KOPT-K1 (cell line): ENCODE results near the gene HBS1L.

ENCODE experiments used
- H3K27ac ChIP-seq: fragments of 200-600 bp; sonication (generic); 2 replicates; pipeline ENCODE4 v1.5.1; 2016; ENCODE audit warnings: antibody characterized with exemption, mild to moderate bottlenecking, low read depth, low read length; ENCODE audit not compliant: poor library complexity, severe bottlenecking
- H3K36me3 ChIP-seq: fragments of 200-600 bp; sonication (generic); 2 replicates; pipeline ENCODE4 v1.5.1; 2017; ENCODE audit warnings: antibody characterized with exemption, mild to moderate bottlenecking, low read length, moderate library complexity; ENCODE audit not compliant: insufficient read depth
- H3K9me3 ChIP-seq: fragments of 200-600 bp; sonication (generic); 2 replicates; pipeline ENCODE4 v1.5.1; 2017; ENCODE audit warnings: antibody characterized with exemption, low read length, mild to moderate bottlenecking; ENCODE audit not compliant: insufficient read depth, poor library complexity, severe bottlenecking

Gene HBS1L

DNA sequence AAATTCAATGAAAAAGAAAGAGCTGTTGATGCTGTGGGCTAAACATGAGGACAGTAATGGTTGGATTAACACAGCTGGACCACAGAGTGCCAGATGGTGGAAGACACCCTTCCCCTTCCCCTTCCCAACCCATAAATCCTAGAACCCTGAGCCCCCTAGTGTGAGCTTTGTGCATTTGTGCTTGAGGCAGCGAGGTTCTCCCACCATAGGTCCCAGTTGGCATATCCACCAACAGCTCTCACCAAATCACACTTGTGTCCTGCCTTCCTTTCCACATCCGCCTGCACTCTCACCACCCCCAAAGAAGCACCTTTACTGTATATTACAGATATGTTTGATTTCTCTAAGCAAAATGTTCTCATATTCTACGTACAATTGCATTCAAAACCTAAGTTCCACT is 32.8 kb upstream of the HBS1L start:
- Histone ChIP-seq H3K27ac (peak overlapping the region; percentile 94), H3K9me3 (peaks cover 6% of the 10 kb centered on the region), H3K36me3 (no peaks in the 10 kb centered on the region)

DNA sequence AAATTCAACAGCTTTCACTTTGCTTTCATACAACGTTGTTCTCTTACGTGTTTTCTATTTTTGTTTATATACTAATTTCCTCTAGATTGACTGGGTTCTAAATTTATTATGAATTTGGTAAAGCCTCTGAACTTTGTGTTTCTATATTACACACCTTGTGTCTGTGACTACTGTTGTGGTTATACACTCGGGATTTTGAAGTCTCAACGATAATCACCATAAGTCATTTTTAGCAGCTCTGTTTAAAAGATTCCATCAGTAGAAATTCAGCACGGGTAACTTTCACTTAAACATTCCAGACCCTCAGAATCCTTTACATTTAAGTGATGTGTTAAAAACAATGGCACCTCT is 31.8 kb upstream of the HBS1L start:
- Histone ChIP-seq H3K36me3 (no peaks in the 10 kb centered on the region), H3K9me3 (peaks cover 16% of the 10 kb centered on the region), H3K27ac (peak overlapping the region; percentile 94)

DNA sequence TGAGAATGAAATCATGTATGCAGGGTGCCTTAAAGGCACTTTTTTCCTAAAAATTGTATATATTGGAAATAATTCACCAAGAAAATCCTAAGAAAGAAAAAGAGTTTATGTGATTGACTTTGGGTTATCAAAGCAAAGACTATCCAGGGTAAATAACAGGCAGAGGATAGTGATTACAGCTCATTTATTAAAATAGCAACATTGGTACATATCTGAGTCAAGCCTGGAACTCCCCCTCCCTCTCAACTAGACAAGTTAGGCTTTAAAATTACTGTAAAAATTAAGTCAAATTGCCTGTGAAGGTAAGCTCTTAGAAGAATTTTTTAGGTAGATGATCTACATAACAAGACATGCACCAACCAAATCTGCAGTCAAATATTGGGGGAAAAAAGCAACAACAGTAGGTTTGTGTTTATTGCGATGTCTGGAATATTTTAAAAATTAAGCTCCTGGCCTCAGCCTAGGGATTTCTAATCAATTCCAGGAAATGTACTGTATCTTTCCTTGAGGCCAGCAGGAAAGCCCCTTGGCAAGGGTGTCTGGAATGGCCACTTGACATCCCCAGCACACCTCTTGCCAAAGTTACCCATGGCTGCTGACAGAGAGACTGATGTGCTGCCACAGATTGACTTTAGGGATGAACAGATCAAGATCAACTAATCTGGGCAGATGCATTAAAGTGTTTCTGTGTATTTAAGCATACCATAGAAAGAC is 31.2 kb upstream of the HBS1L start:
- H3K9me3 ChIP-seq, result peaks cover 19% of the 10 kb centered on the region
- H3K27ac ChIP-seq, result peak overlapping the region; percentile 94
- no peaks in the 10 kb centered on the region for H3K36me3 ChIP-seq

DNA sequence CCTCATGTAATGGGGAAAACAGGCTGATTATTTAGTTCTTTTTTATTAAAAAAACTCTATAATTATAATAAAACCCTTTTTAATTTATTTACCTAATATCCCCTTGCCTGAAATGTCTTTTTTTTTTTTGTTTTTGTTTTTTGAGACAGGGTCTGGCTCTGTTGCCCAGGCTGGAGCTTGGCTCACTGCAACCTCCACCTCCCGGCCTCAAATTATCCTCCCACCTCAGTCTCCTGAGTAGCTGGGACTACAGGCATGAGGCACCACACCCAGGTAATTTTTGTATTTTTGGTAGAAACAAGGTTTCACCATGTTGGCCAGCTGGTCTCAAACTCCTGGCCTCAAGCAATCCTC is 30.3 kb upstream of the HBS1L start:
- peak overlapping the region; percentile 94 for H3K27ac ChIP-seq

DNA sequence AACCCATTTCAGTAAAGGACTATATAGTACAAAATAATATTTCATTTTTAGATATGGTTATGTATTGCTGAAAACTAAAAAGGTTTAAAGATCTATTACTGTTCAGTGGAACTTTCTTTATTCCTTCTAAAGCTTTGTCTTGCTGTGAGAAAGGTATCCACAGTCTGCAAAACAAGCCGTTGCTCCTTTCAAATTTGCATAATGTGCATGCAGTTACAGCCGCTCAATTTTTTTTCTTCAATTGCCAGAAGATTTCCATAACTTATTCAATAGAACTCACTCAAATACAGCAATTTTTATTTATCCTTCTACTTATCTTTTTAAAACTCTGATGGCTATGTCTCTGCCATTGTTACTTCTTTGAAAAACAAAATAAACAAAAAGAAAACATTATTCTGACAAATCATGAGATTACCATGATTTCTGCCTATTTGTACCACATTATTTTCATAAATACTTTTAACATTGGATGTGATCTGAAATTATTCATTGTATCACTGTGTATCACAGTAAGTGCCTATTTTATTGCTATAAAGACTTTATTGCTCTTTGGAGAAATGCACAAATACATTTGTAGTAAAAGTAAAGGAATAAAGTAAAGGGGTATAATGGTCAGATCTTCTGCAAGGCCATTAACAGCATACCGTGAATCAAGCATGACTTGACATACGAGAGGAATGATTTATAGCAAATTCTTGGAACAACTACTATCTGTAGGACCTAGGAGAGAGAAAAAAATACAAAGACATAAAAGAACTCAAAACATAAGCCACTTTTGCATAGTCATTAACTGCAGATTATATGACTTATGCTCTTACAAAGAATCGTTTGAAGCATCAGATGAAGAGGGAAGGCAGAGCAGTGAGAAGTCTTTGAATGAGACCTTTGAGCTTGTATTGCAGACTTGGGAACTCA is 29.6 kb upstream of the HBS1L start:
- Histone ChIP-seq H3K27ac (peak overlapping the region; percentile 94), H3K36me3 (no peaks in the 10 kb centered on the region), H3K9me3 (peaks cover 19% of the 10 kb centered on the region)

More for the DNA sequence above, 30.3 kb upstream of the HBS1L start:
- Histone ChIP-seq H3K36me3 (no peaks in the 10 kb centered on the region), H3K9me3 (peaks cover 19% of the 10 kb centered on the region)

DNA sequence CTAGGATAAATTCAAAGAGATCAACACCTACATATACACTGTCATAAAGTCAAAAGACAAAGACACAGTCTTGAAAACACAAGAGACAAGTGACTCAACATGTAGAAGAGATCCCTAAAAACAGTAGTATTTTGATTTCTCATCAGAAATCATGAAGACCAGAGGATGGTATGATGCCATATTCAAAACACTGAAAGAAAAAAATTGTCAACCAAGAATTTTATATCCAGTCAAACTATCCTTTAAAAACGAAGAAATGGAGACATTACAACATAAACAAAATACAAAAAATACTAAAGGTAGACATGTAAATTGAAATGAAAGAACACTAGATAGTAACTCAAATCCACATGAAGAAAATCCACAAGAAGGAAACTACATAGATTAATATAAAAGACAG is 27.3 kb upstream of the HBS1L start:
- H3K36me3 ChIP-seq, result no peaks in the 10 kb centered on the region
- peaks cover 19% of the 10 kb centered on the region for H3K9me3 ChIP-seq
- no peak overlapping the region for H3K27ac ChIP-seq

DNA sequence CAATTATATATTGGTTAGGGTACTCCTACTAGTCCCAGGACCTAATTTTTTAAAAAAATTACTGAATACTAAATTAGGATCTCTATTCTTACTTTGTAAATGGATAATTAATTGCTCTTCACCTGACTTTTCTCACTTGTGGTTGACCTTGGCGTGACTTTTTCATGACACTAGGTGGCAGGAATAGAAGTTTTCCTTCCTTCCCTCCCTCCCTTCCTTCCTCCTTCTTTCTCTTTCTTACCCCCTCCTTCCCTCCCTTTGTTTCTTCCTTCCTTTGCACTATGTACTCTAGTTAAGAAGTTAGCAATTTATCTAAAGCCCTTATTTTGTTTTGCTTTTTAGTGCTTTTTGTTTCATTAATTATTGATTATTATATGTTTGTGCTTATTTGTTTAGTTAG is 20.4 kb upstream of the HBS1L start:
- no peaks in the 10 kb centered on the region for H3K9me3 ChIP-seq
- no peaks in the 10 kb centered on the region for H3K36me3 ChIP-seq
- H3K27ac ChIP-seq, result peak overlapping the region; percentile 50

DNA sequence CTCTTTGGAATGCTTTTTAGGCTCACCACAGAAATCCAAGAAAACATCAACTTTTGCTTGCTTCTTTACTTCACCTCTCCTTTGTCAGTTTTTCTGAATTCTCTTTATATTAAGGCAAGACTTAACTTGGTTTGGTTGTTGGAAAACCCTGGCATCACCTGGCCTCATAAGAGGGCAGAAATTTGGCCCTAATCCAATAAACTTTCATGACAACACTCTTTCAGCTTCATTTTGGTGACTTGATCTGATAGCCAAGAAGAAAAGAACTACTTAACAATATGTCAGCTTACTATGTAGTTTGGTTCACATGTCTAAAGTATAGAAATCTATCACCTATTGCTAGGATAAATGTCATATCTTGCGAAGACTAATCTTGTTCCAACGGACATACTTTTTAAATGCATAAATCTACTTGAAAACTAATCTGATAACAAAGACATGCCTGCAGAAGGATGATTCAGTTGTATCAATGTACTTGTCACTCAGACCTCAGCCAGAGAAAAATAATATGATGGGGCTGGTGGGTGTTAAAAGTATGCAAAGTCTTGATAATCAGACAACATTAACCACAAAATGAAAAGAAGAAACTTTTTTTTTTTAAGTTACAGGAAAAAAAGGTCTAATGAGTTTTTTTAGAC is 19.3 kb upstream of the HBS1L start:
- peak overlapping the region; percentile 50 for H3K27ac ChIP-seq
- no peaks in the 10 kb centered on the region for H3K9me3 ChIP-seq
- H3K36me3 ChIP-seq, result no peaks in the 10 kb centered on the region

DNA sequence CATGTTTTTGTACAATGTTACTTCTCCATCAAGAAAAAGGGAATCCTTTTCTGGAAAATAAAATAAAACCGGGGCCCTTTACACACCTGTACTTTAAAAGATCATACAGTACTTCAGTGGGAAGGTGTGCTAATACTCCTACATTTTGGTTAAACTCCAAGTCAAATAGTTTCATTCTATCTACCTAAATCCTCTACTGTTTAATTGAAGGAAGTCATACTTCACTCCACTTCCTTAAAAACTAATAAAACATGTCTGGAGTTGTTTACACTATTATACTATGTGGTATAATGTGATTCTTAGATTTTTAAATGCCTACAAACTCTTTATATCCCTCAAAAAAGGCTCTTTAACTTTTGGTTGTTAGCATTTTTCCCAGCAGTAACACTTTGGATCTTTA is 18.6 kb upstream of the HBS1L start:
- no peaks in the 10 kb centered on the region for H3K9me3 ChIP-seq
- H3K27ac ChIP-seq, result peak overlapping the region; percentile 50
- H3K36me3 ChIP-seq, result no peaks in the 10 kb centered on the region

DNA sequence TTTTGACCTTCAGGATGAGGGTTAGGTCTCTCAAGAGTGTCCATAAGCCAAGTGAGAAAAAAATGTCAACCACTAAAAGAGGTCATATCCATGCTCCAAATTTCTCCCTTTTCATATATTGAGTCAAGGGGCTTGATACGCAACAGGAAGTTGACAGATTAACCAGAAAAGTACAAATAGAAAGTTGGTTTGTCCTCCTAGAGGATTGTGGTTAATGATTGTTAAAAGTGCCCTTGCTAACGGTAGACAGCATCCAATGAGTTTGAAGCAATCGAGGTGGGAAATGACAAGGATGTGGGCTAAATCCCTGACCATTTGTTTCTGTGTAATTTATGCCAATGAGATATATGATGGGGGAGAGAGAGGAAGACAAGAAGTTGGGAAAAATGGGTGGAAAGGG is 18.1 kb upstream of the HBS1L start:
- Histone ChIP-seq H3K27ac (peak overlapping the region; percentile 18), H3K36me3 (no peaks in the 10 kb centered on the region), H3K9me3 (no peaks in the 10 kb centered on the region)

DNA sequence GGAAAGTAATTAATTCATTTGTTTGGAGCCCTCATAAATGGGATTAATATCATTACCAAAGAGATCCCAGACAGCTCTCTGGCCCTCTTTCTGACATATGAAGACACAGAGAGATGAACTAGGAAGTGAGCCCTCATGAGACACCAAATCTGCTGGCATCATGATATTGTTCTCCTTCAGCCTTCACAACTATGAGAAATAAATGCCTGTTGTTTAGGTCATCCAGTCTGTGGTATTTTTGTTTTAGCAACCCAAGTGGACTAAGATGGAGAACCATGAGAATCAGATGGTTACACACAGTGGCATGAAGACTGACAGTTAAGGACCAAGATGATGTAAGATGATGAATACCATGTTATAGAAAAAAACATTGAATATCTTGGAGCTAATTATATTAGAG is 16.9 kb upstream of the HBS1L start:
- H3K36me3 ChIP-seq, result no peaks in the 10 kb centered on the region
- no peak overlapping the region for H3K27ac ChIP-seq
- H3K9me3 ChIP-seq, result no peaks in the 10 kb centered on the region

DNA sequence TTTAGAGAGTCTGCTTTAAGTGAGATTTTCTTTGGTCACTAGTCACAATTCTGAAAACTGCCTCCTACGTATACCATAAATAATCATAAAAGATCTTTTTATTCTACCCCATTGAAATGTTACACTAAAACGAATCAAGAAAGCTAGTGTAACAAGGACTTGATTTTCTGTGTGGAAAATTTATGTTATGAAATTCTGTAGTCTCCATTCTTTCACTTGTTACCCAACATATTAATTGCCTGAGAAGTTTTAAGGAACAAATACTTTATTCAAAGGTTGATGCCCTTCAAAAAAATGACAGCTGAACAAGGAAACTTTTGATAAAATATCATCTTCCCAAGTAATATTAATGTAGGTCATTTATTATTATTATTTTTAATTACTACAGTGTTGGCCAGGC is 13.3 kb upstream of the HBS1L start:
- H3K36me3 ChIP-seq, result no peaks in the 10 kb centered on the region
- H3K27ac ChIP-seq, result no peak overlapping the region
- H3K9me3 ChIP-seq, result no peaks in the 10 kb centered on the region

DNA sequence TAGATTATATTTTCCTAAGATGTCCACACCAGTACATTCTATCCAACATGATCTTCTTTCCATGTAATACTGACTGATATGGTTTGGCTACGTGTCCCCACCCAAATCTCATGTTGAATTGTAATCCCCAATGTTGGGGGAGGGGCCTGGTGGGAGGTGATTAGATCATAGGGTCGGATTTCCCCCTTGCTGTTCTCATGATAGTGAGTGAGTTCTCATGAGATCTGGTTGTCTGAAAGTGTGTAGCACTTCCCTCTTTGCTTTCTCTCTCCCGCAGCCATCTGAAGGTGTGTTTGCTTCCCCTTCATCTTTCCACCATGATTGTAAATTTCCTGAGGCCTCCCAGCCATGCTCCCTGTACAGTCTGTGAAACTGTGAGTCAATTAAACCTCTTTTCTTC is 12.2 kb upstream of the HBS1L start:
- no peak overlapping the region for H3K27ac ChIP-seq
- no peaks in the 10 kb centered on the region for H3K36me3 ChIP-seq
- H3K9me3 ChIP-seq, result no peaks in the 10 kb centered on the region

DNA sequence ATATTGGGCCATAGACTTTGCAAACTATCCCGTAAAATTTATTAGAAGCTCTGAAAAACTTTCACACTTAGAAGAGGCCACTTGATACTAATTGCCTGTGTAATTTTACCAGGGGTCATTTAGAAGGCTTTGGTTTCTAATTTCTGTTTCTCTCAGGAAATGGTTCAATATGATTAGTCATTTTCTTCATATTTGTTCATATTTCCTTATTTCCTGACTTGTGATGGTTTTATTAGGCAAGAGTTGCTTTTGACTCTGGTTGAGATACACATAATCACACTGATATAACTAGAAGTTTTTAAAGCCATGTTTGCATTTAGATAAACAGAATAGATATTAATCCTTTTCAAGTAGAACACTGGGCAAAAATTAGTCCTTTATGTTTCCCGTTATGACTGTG is 11.8 kb upstream of the HBS1L start:
- Histone ChIP-seq H3K9me3 (no peaks in the 10 kb centered on the region), H3K27ac (no peak overlapping the region), H3K36me3 (no peaks in the 10 kb centered on the region)

DNA sequence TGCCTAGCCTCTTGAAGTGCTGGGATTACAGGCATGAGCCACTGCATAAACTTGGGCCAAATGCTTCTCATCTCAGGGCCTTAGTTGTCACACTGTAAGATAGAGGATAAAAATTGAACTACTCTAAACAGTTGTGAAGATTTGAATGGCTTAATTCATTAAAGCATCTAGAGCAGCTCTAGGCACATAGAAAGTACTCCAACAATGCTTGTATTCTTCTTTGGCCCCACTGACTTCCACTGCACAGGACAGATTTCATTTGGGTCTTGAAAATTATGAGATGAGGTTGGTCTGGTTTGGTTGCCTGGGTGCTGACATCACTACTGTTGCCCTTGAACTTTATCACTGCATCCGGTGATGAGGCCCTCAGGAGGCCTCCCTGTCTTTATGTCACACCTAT is 10.0 kb upstream of the HBS1L start:
- Histone ChIP-seq H3K9me3 (no peaks in the 10 kb centered on the region), H3K36me3 (no peaks in the 10 kb centered on the region), H3K27ac (no peak overlapping the region)
